GM18867 (cell line): ENCODE data around the gene MDM1.

Experiments used
- ATAC-seq: cut with Tn5 transposase; IDR thresholded peaks from one replicate; pipeline ENCODE4 v1.9.1; 2021; ENCODE audit warnings: mild to moderate bottlenecking, moderate library complexity; ENCODE audit not compliant: unreplicated experiment

MDM1 gene

DNA sequence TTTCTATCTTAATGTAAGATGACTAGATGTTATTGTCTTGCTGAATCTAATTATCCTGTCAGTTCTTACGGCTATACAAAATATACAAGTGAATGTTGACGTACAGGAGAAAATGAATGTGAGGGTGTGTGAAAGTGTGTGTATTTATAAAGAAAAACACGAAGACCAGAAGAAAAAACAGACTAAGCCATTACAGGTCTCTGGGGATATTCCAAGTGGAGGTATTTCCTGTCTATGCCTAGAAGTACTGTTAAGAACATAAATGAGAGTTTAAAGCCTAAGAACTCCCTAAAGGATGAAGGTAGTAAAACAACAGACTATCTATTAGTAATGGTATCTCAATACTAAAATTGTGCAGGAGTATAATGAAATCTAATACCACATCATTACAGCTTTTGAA lies 7.6 kb downstream of the MDM1 start:
- ATAC-seq: no peak

GRCh38 chr12:68321140-68321539 lies 11.0 kb downstream of the MDM1 start:
- no peak for ATAC-seq

DNA sequence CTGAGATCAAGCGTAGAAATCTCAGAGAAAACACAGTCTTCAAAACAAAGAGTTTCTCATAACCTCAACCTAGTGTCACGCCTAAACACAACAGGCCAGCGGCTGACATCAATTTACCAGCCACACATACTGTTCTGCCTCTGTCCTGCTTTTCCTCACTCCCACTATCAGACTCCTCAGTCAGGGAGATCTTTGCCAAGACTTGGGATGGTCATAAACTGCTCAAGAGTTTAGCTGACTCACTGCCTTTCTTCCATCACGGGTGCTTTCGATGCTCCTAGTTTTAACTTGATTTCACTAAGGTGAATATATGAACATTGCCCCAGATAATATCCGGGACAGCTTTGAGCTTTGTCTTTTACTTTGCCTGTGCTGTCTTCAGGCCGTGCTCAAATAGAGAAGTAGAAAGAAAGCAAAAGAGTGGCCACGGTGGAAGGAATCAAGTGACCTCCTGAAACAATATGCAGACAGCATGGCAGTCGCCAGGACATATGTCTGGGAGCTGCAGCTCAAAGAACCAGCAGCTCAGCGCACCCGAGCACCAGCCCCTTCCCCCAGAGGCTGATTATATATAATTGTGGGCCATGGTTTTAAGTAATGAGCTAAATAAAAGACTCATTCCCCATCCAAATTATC lies 12.1 kb downstream of the MDM1 start:
- ATAC-seq: no peak

DNA sequence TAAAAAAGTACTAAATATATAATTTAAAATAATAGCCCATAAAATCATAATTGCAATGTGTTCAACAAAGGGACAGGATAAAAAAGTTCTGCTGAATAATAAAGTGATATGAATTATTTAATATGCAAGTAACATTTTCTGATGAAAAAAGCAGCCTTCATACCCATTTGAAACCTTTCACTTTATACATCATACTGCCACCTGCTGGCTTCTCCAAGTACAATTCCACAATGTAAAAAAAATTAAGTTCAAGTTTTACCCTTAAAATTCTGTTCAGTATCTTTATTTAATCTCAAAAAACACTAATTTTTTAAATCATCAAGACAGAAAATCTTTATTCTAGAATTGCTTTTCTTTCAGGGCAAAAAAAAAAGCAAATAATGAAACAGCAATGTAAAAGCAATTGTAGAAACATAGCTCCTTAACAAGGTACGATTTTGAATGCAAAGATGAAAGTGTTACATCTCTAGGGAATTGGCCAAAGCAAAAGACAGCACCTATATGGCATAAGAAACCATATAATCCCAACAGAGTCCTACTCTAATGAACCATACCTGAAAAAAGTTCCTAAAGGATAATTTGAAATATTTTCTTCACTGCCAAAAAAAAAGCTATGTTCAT lies 15.0 kb downstream of the MDM1 start:
- ATAC-seq: no peak

- ATAC-seq: no peak
Observed at GRCh38 chr12:68310370-68310769, 21.8 kb downstream of the MDM1 start.

DNA sequence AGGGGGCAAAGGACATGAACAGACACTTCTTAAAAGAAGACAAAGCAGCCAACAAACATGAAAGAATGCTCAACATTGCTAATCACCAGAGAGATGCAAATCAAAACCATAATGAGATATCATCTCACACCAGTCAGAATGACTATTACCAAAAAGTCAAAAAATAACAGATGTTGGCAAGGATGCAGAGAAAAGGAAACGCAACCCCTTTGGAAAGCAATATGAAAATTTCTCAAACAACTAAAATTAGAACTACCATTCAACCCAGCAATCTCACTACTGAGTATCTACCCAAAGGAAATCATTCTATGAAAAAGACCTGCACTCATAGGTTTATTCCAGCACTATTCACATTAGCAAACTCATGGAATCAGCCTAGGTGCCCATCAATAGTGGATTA lies 25.6 kb downstream of the MDM1 start:
- no peak for ATAC-seq

DNA sequence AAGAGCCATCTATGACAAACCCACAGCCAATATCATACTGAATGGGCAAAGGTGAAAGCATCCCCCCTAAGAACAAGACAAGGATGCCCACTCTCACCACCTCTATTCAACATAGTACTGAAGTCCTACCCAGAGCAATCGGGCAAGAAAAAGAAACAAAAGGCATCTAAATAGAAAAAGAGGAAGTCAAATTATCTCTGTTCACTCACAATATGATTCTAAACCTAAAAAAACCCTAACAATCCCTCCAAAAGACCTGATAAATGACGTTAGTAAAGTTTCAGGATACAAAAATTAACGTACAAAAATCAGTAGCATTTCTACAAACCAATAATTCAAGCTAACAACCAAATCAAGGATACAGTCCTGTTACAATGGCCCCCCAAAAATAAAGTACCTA lies 26.9 kb downstream of the MDM1 start:
- ATAC-seq: peak; percentile 57

DNA sequence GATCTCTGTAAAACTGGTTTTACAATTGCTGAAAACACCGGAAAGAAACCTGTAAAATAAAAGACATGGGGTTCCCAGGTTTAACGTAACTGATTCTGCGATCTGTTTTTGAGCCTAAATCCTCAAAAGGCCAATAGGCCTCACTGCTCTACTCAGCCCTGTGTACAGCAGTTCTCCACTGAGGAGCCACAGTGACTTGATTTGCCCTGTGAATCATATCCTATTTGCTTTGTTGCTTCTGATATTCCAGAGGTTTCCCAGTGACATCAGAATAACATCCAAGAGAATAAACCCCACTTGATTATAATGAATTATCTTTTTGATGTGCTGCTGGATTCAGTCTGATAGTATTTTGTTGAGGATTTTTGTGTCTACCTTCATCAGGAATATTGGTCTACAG lies 27.5 kb downstream of the MDM1 start:
- ATAC-seq: no peak

DNA sequence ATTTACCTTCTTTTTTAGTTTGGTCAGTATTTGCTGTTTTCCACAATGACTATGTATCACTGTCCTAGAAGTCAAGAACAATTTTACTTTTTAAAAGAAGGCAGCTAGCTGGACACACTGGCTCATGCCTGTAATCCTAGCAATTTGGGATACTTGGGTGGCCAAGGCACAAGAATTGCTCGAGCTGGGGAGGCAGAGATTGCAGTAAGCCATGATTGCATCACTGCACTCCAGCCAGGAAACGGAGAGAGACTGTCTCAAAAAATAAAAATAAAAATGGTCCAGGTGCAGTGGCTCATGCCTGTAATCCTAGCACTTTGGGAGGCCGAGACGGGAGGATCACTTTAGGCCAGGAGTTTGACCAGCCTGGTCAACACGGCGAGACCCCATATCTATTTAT lies 28.3 kb downstream of the MDM1 start:
- ATAC-seq: no peak

- no peak for ATAC-seq
Observed at GRCh38 chr12:68297929-68298328, 34.2 kb downstream of the MDM1 start.

DNA sequence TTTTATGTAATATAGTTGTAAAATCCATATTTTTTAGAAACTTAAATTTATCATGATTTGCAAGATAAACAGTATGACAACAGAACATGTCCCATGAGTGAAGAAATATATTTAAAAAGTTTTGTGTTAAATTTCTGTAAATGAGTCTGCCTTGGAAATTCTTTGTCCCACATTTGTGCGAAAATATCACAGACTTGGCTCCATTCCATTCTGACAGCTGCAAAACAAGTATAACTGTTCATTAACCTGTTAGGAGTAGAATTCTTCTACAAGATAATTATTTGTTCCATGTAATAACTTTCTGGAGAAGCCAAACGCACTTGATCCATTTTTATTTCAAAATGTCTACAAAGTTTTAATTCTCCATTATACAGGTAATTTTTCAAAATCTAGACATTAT lies 37.9 kb downstream of the MDM1 start:
- ATAC-seq: no peak

- no peak for ATAC-seq
Observed at GRCh38 chr12:68293347-68293746, 38.8 kb downstream of the MDM1 start.

GRCh38 chr12:68292151-68292943 lies 39.8 kb downstream of the MDM1 start:
- no peak for ATAC-seq

DNA sequence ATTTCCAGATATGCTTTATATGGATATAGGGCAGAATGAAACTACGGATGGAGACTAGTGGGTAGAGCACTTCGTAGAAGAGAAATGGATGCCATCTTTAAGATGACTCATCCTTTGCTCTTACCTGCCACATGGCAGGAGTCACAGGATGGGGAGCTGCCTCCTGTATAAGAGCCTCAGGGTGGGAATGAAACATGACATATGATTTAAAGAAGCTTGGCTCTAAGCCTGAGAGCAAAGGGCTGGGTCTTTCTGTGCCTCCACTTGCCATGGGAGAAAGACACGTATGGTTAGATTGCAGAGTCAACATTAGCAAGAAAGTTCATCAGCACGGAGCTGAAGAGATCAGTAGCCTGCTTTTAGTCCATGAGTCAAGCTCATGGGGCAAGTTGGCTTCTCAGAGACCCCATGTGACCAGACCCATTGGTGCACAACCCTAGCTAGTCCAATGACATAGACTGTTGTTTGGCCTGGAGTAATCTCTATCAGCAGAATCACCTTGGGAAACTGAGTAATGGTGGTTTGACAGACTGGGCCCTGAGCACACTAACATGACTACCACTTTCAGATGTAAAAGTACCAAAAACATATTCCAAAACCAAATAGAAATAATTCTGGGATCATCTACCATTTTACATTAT lies 40.6 kb downstream of the MDM1 start:
- ATAC-seq: no peak

GRCh38 chr12:68290126-68290525 lies 42.0 kb downstream of the MDM1 start:
- ATAC-seq: peak; percentile 100

GRCh38 chr12:68287106-68287505 lies 45.1 kb downstream of the MDM1 start:
- ATAC-seq: no peak

DNA sequence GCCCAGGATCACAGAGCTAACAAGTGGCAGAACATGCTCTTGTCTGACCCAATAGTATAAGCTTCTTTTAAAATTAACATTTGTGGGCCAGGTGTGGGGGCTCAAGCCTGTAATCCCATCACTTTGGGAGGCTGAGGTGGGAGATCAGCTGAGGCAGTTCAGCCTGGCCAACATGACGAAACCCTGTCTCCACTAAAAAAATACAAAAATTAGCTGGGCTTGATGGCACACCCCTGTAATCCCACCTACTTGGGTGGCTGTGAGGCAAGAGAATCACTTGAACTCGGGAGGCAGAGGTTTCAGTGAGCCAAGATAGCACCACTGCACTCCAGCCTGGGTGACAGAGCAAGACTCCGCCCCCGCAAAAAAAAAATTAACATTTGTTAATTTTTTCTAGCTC lies 45.8 kb downstream of the MDM1 start:
- ATAC-seq: no peak

DNA sequence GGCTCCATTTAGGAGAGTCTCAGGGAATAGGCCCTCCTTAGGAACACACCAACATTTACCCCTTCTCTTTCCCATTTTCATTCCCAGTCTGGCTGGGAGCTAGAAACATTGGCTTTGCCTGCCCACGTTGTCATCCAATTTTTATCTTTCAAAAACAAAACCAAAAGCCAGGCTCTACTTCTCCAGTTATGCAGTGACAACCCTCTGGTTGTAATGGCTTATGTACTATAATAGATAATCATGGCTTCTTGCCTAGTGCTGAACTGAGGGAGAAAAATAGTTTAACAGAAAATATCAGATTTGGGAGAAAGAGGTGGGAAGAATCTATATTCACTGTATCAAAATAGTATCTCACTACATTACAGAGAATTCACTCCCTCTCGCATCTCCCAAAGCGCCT lies 46.6 kb downstream of the MDM1 start:
- no peak for ATAC-seq

DNA sequence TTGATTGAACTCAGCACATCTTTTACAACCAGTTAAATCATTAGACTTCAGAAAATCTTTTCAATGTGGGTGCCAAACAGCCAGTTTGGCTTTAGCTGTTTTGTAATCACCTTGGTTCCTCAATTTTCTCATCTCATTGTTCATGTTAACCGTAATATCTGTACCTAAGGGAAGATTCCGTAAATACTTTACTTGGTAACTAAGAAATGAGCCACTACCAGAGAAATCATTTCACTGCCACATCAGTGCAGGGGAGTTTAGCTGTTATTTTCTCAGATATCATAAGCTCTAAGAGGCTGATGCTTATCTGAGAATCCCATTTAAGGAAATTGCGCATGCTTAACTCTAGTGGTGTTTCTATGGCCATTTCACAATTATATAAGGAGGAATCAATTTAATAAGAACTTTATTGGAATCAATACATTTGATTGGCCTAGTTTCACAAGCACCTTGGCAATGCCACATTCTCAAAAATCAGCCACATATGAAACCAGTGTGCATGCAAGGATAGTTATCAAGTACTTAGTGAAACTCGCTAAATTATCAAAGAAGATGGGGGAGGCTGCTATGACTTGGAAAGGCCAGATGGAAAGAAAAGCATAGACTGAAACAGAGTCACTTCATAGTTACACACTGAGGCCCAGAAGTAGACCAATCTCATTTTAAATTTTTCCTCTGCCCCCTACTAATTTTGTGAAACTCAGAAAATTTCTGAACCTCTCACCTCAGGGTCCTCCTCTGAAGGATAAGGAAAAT lies 50.7 kb downstream of the MDM1 start:
- no peak for ATAC-seq

GRCh38 chr12:68280240-68280639 lies 51.9 kb downstream of the MDM1 start:
- ATAC-seq: no peak
